H9 (cell line): Measurements from ENCODE around the gene RND2. TPM values are rescaled to one million over a fixed set of nuclear protein-coding genes. Genes with fewer than 3 reads are reported as not detected.

Source experiments
- DNase-seq: peaks from one replicate; pipeline ENCODE4 v3.0.0-alpha.2; 2017
- H2AFZ ChIP-seq: one replicate; pipeline ENCODE4 v1.6.1; 2013; ENCODE audit warnings: mild to moderate bottlenecking, low read length, control low read depth, moderate library complexity
- H2AK5ac ChIP-seq: 2 replicates; pipeline ENCODE4 v1.6.1; 2013; ENCODE audit warnings: low read length, control low read depth, mixed read lengths; ENCODE audit not compliant: insufficient read length
- H2BK120ac ChIP-seq: one replicate; pipeline ENCODE4 v1.6.1; 2013; ENCODE audit warnings: low read depth, mild to moderate bottlenecking, low read length, control low read depth, inconsistent platforms; ENCODE audit not compliant: poor library complexity, severe bottlenecking
- H2BK12ac ChIP-seq: 2 replicates; pipeline ENCODE4 v1.6.1; 2013; ENCODE audit warnings: low read length, control low read depth, mixed read lengths, low read depth; ENCODE audit not compliant: insufficient read length
- H2BK15ac ChIP-seq: 2 replicates; pipeline ENCODE4 v1.6.1; 2013; ENCODE audit warnings: low read depth, low read length, control low read depth
- H2BK20ac ChIP-seq: one replicate; pipeline ENCODE4 v1.6.1; 2013; ENCODE audit warnings: low read depth, mild to moderate bottlenecking, low read length, control low read depth, inconsistent platforms; ENCODE audit not compliant: poor library complexity, severe bottlenecking
- H2BK5ac ChIP-seq: 2 replicates; pipeline ENCODE4 v1.6.1; 2013; ENCODE audit warnings: low read length, control low read depth, mixed read lengths; ENCODE audit not compliant: insufficient read length
- H3K14ac ChIP-seq: 2 replicates; pipeline ENCODE4 v1.6.1; 2013; ENCODE audit warnings: low read length, control low read depth; ENCODE audit not compliant: insufficient read depth
- H3K18ac ChIP-seq: 2 replicates; pipeline ENCODE4 v1.6.1; 2013; ENCODE audit warnings: low read depth, mild to moderate bottlenecking, mixed read lengths, low read length, control low read depth; ENCODE audit not compliant: insufficient read length
- H3K23ac ChIP-seq: 2 replicates; pipeline ENCODE4 v1.6.1; 2013; ENCODE audit warnings: low read length, control low read depth, mixed read lengths, low read depth; ENCODE audit not compliant: insufficient read length
- H3K23me2 ChIP-seq: 2 replicates; pipeline ENCODE4 v1.6.1; 2013; ENCODE audit warnings: low read depth, mild to moderate bottlenecking, mixed read lengths, low read length, control low read depth; ENCODE audit not compliant: insufficient read length, poor library complexity, severe bottlenecking
- H3K27ac ChIP-seq: 2 replicates; pipeline ENCODE4 v1.5.1; 2013; ENCODE audit warnings: low read length, control low read depth, mixed read lengths, low read depth; ENCODE audit not compliant: insufficient read length
- H3K27me3 ChIP-seq: 2 replicates; pipeline ENCODE4 v1.6.1; 2013; ENCODE audit warnings: low read length, control low read depth, inconsistent platforms; ENCODE audit not compliant: insufficient read depth
- H3K4ac ChIP-seq: 2 replicates; pipeline ENCODE4 v1.6.1; 2013; ENCODE audit warnings: low read depth, mild to moderate bottlenecking, control low read depth, inconsistent platforms, low read length, moderate library complexity
- H3K4me1 ChIP-seq: 2 replicates; pipeline ENCODE4 v1.6.1; 2013; ENCODE audit warnings: low read length, control low read depth, inconsistent platforms; ENCODE audit not compliant: insufficient read depth
- H3K4me2 ChIP-seq: 2 replicates; pipeline ENCODE4 v1.6.1; 2013; ENCODE audit warnings: low read length, control low read depth, mixed read lengths; ENCODE audit not compliant: insufficient read length, insufficient read depth
- H3K56ac ChIP-seq: 2 replicates; pipeline ENCODE4 v1.6.1; 2013; ENCODE audit warnings: low read depth, mild to moderate bottlenecking, mixed read lengths, low read length, control low read depth; ENCODE audit not compliant: insufficient read length
- H3K79me1 ChIP-seq: 2 replicates; pipeline ENCODE4 v1.6.1; 2013; ENCODE audit warnings: low read depth, mild to moderate bottlenecking, moderate library complexity, low read length, control low read depth, inconsistent platforms; ENCODE audit not compliant: insufficient read depth, poor library complexity, severe bottlenecking
- H3K79me2 ChIP-seq: 2 replicates; pipeline ENCODE4 v1.6.1; 2013; ENCODE audit warnings: low read length, control low read depth, inconsistent platforms; ENCODE audit not compliant: insufficient read depth
- H3K9ac ChIP-seq: 2 replicates; pipeline ENCODE4 v1.6.1; 2013; ENCODE audit warnings: low read length, control low read depth, mixed read lengths; ENCODE audit not compliant: insufficient read length; ENCODE audit errors: extremely low read depth
- H3K9me3 ChIP-seq: one replicate; pipeline ENCODE4 v1.6.1; 2013; ENCODE audit warnings: low read depth, low read length, inconsistent platforms; ENCODE audit not compliant: control insufficient read depth
- H3T11ph ChIP-seq: one replicate; pipeline ENCODE4 v1.6.1; 2013; ENCODE audit warnings: mild to moderate bottlenecking, low read length, control low read depth, inconsistent platforms
- H4K20me1 ChIP-seq: one replicate; pipeline ENCODE4 v1.6.1; 2013; ENCODE audit not compliant: control insufficient read depth, insufficient read length, insufficient read depth
- H4K5ac ChIP-seq: 2 replicates; pipeline ENCODE4 v1.6.1; 2013; ENCODE audit warnings: low read depth, mild to moderate bottlenecking, mixed read lengths, low read length, control low read depth; ENCODE audit not compliant: insufficient read length
- H4K8ac ChIP-seq: replicated peaks from 2 replicates; pipeline ENCODE4 v1.6.1; 2013; ENCODE audit warnings: low read length, control low read depth, mixed read lengths, low read depth; ENCODE audit not compliant: insufficient read length
- H4K91ac ChIP-seq: 2 replicates; pipeline ENCODE4 v1.6.1; 2013; ENCODE audit warnings: low read depth, mild to moderate bottlenecking, moderate library complexity, mixed read lengths, low read length, control low read depth; ENCODE audit not compliant: insufficient read length
- H3K27ac Mint-ChIP-seq, 3 experiments: 2 replicates in 2 of 3; 3 replicates in 1 of 3; pipeline ENCODE4 v1.8.0; 2020 to 2021; ENCODE audit warnings: mixed read lengths in 3 of 3, mild to moderate bottlenecking in 1 of 3, moderate library complexity in 1 of 3
- H3K27me3 Mint-ChIP-seq: 2 replicates; pipeline ENCODE4 v1.8.0; 2021; ENCODE audit warnings: low read depth, mild to moderate bottlenecking, moderate library complexity, mixed read lengths
- H3K36me3 Mint-ChIP-seq, 3 experiments: 2 replicates in 2 of 3; 3 replicates in 1 of 3; pipeline ENCODE4 v1.8.0; 2020 to 2021; ENCODE audit warnings: low read depth in 3 of 3, mixed read lengths in 3 of 3; ENCODE audit not compliant: insufficient read depth in 1 of 3
- H3K4me1 Mint-ChIP-seq, 2 experiments: 2 replicates each; pipeline ENCODE4 v1.8.0; 2020; ENCODE audit warnings: mixed read lengths in 2 of 2
- H3K4me3 Mint-ChIP-seq, 2 experiments: 2 replicates in 1 of 2; 3 replicates in 1 of 2; pipeline ENCODE4 v1.8.0; 2020 to 2021; ENCODE audit warnings: mild to moderate bottlenecking in 2 of 2, mixed read lengths in 2 of 2, moderate library complexity in 1 of 2
- H3K9me3 Mint-ChIP-seq, 2 experiments: 2 replicates in 1 of 2; 3 replicates in 1 of 2; pipeline ENCODE4 v1.8.0; 2020; ENCODE audit warnings: mild to moderate bottlenecking in 2 of 2, mixed read lengths in 2 of 2, moderate library complexity in 1 of 2
- WGBS: extraction: QIAGEN DNeasy Blood & Tissue Kit; methylation state at CpG from one replicate; pipeline ENCODE4 v1.1.7; 2013; ENCODE audit warnings: missing lambda C conversion rate, low lambda C conversion rate, mixed read lengths; ENCODE audit not compliant: insufficient read length; ENCODE audit errors: extremely low coverage; 5-methylcytosine and 5-hydroxymethylcytosine counted together
- total RNA-seq: library from RNA; stranded (reverse); gene quantifications from 2 replicates; pipeline ENCODE4 v1.2.1, GENCODE V29; 2021
- TF ChIP-seq, protein P1 (sequence below): fragments of 200-600 bp; sonication (generic); conservative IDR thresholded peaks from 3 replicates; pipeline ENCODE4 v1.8.0; 2021; ENCODE audit warnings: antibody characterized with exemption, mild to moderate bottlenecking

RND2 gene
- total RNA-seq, 1 experiment from 2014 or later, result 47.8 TPM

DNA sequence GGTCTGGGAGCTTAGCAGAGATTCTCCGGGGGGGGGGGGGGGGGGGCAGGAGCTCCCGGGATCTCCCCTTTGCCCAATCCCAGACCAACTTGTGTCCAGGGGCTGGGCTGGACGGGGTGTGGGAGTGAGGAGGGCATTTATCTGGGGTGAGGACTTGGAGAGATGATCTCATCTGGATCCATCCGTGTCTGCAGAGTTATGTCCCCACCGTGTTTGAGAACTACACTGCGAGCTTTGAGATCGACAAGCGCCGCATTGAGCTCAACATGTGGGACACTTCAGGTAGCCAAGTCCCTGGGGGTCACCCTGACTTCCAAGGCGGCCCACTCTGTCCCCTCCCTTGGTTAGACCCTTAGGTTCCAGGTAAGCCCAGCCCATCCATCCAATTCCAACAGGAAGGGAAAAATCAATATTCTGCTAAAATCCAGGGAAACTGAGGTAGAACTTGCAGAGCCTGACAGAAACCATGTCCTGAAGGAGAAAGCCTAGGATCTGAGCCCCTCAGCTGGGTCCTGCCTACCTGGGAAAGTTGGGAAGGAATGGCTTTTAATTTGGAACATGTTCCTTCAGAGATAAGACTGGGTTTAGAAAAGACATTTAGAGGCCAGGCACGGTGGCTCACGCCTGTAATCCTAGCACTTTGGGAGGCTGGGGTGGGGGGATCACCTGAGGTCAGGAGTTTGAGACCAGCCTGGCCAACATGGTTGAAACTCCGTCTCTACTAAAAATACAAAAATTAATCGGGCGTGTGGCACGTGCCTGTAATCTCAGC lies 921 bp downstream of the RND2 start:
- TF ChIP-seq, protein P1, sequence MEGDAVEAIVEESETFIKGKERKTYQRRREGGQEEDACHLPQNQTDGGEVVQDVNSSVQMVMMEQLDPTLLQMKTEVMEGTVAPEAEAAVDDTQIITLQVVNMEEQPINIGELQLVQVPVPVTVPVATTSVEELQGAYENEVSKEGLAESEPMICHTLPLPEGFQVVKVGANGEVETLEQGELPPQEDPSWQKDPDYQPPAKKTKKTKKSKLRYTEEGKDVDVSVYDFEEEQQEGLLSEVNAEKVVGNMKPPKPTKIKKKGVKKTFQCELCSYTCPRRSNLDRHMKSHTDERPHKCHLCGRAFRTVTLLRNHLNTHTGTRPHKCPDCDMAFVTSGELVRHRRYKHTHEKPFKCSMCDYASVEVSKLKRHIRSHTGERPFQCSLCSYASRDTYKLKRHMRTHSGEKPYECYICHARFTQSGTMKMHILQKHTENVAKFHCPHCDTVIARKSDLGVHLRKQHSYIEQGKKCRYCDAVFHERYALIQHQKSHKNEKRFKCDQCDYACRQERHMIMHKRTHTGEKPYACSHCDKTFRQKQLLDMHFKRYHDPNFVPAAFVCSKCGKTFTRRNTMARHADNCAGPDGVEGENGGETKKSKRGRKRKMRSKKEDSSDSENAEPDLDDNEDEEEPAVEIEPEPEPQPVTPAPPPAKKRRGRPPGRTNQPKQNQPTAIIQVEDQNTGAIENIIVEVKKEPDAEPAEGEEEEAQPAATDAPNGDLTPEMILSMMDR, result no peak
- H3K4me2 ChIP-seq, result peak overlapping the region; percentile 79
- no peak overlapping the region for H3K27ac Mint-ChIP-seq

More for the DNA sequence above, 921 bp downstream of the RND2 start:
- no peak overlapping the region for H2BK20ac ChIP-seq
- no peak overlapping the region for H3K23ac ChIP-seq
- peak overlapping the region; percentile 75 to 98 for H3K4me3 Mint-ChIP-seq
- no peaks in the 10 kb centered on the region for H4K20me1 ChIP-seq
- no peaks in the 10 kb centered on the region for H3K9me3 ChIP-seq
- H3K36me3 Mint-ChIP-seq, result peaks cover 10 to 30% (median 25%) of the 10 kb centered on the region in 3 experiments; a peak in 6 of 7 replicates
- no peak overlapping the region for H4K91ac ChIP-seq
- no peak overlapping the region for H3K4ac ChIP-seq
- no peak overlapping the region for H3K27ac ChIP-seq
- H2AFZ ChIP-seq, result no peak overlapping the region
- H4K8ac ChIP-seq, result no peak overlapping the region
- peaks cover 14% of the 10 kb centered on the region for H3K23me2 ChIP-seq
- H3T11ph ChIP-seq, result no peak overlapping the region
- H2BK5ac ChIP-seq, result no peak overlapping the region
- no peak overlapping the region for H2BK12ac ChIP-seq
- no peaks in the 10 kb centered on the region for H3K27me3 Mint-ChIP-seq
- H3K56ac ChIP-seq, result no peak overlapping the region
- no peak overlapping the region for H4K5ac ChIP-seq
- no peaks in the 10 kb centered on the region; the same call in 1 of the 2 replicates for H3K79me2 ChIP-seq
- no CpG with 5 or more reads among the region's 16 CpGs for WGBS
- H3K27me3 ChIP-seq, result no peaks in the 10 kb centered on the region
- peaks cover 10% of the 10 kb centered on the region; the same call in 1 of the 2 replicates for H3K4me1 ChIP-seq
- H3K79me1 ChIP-seq, result no peaks in the 10 kb centered on the region
- H3K14ac ChIP-seq, result no peak overlapping the region; the same call in 1 of the 2 replicates
- no peak overlapping the region for H3K18ac ChIP-seq
- H3K9me3 Mint-ChIP-seq, result no peaks in the 10 kb centered on the region
- H2BK120ac ChIP-seq, result no peak overlapping the region
- peaks cover 39 to 47% of the 10 kb centered on the region in 2 experiments for H3K4me1 Mint-ChIP-seq
- no peak overlapping the region for H2AK5ac ChIP-seq
- H2BK15ac ChIP-seq, result no peak overlapping the region
- peak overlapping the region; percentile 54 for H3K9ac ChIP-seq
- no peak for DNase-seq
